Thyroid gland (tissue), 4 donors: ENCODE results near the gene ARNT2.

Experiments
- CTCF ChIP-seq, 6 experiments: fragments of 200-600 bp in 3 of 6; fragments of 450-650 bp in 3 of 6; sonication (generic) in 3 of 6; IDR thresholded peaks; one replicate each; pipeline ENCODE4 v1.5.1; 2016 to 2019; ENCODE audit warnings: antibody characterized with exemption in 6 of 6, mild to moderate bottlenecking in 2 of 6, inconsistent platforms in 1 of 6, moderate library complexity in 1 of 6
- POLR2A ChIP-seq, 2 donors: fragments of 450-650 bp; IDR thresholded peaks; one replicate each; pipeline ENCODE4 v1.6.1; 2017; ENCODE audit warnings: antibody characterized with exemption in 2 of 2, mild to moderate bottlenecking in 2 of 2, moderate library complexity in 1 of 2

DNA sequence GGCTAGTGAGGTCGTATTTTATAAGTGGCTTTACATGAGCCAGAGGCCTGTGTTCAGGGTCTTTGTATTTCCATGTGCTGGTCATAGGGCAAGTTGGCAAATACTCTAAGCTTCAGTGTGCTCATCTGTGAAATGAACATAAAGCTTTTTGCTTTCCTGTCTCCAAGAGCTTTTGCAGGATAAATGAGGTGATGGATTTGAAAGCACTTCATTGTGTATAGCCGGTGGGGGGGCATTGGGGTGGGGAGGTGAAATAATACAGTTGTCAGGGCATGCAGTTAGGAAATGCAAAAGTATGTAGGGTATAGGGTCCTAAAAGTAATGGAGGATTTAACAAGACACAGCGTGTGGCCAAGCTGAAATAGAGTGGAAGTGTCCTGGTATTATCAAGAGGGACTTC lies 67.7 kb downstream of the ARNT2 start:
- TF ChIP-seq POLR2A (IDR thresholded peaks at IDR 0.05) (no peak), CTCF (IDR thresholded peaks at IDR 0.05) (no peak)
